Umbilical cord (tissue), 1 donor: Measurements from ENCODE around the gene TMEM171. TPM values are rescaled to one million over a fixed set of nuclear protein-coding genes. Genes with fewer than 3 reads are reported as not detected.

Source experiments
- total RNA-seq: library from RNA; depleted of rRNA; stranded (reverse); fragments of >200 nt; gene quantifications from one replicate; pipeline ENCODE4 v1.2.3, GENCODE V29; 2014; ENCODE audit warnings: low replicate concordance; ENCODE audit not compliant: insufficient read depth

Gene TMEM171
- total RNA-seq, 1 donor from 2014 or later: 1.7 TPM

Other genes starting within 250 kb of the TMEM171 start
- gene FCHO2, start 164.5 kb upstream of the TMEM171 start, total RNA-seq: 38.0 TPM
- gene TMEM174, start 52.6 kb downstream of the TMEM171 start, total RNA-seq: 4.3 TPM